ENCODE results near the gene GNAL.
A peak's percentile ranks its signal among the peaks of the same experiment; 100 is the strongest.
"Not testable (repeated sequence)": the region's sequence is repeated elsewhere in the genome, so short reads cannot be mapped to it uniquely, and the experiment has no call there.

GNAL gene

GRCh38 chr18:11849841-11850634, 161.0 kb downstream of the GNAL start:
- peak; percentile 14 for DNase-seq (ENCODE audit: low read depth)

- DNase-seq (ENCODE audit: low read depth): no peak
Measured at GRCh38 chr18:11850821-11851145, 161.7 kb downstream of the GNAL start.

- peak; percentile 94 for DNase-seq (ENCODE audit: low read depth)
Measured at GRCh38 chr18:11851146-11851805, 162.2 kb downstream of the GNAL start, which contains the start of gene CHMP1B. CHMP1B (plus strand) TSS chr18:11851413; CDS start chr18:11851512, 99 bp downstream.

- DNase-seq (ENCODE audit: low read depth): no peak
Measured at GRCh38 chr18:11851806-11852337, 162.8 kb downstream of the GNAL start.

- DNase-seq (ENCODE audit: low read depth): not testable (repeated sequence)
Measured at GRCh38 chr18:11854554-11854953, 165.5 kb downstream of the GNAL start.

- DNase-seq (ENCODE audit: low read depth): no peak
Measured at GRCh38 chr18:11857177-11857887, 168.3 kb downstream of the GNAL start.

- no peak for DNase-seq (ENCODE audit: low read depth)
Measured at GRCh38 chr18:11859282-11859830, 170.3 kb downstream of the GNAL start.

GRCh38 chr18:11859903-11860407, 170.9 kb downstream of the GNAL start:
- no peak for DNase-seq (ENCODE audit: low read depth)

GRCh38 chr18:11860594-11861450, 171.8 kb downstream of the GNAL start:
- DNase-seq (ENCODE audit: low read depth): no peak

GRCh38 chr18:11861583-11862288, 172.7 kb downstream of the GNAL start:
- DNase-seq (ENCODE audit: low read depth): no peak

GRCh38 chr18:11862468-11863137, 173.5 kb downstream of the GNAL start:
- DNase-seq (ENCODE audit: low read depth): no peak

GRCh38 chr18:11864471-11864870, 175.4 kb downstream of the GNAL start:
- no peak for DNase-seq (ENCODE audit: low read depth)

GRCh38 chr18:11865071-11865470, 176.0 kb downstream of the GNAL start:
- DNase-seq (ENCODE audit: low read depth): no peak

- no peak for DNase-seq (ENCODE audit: low read depth)
Measured at GRCh38 chr18:11866329-11866728, 177.3 kb downstream of the GNAL start.

GRCh38 chr18:11866764-11867163, 177.7 kb downstream of the GNAL start:
- no peak for DNase-seq (ENCODE audit: low read depth)

- no peak for DNase-seq (ENCODE audit: low read depth)
Measured at GRCh38 chr18:11868230-11868629, 179.2 kb downstream of the GNAL start.

- DNase-seq (ENCODE audit: low read depth): no peak
Measured at GRCh38 chr18:11871501-11871900, 182.4 kb downstream of the GNAL start.

- DNase-seq (ENCODE audit: low read depth): no peak
Measured at GRCh38 chr18:11872479-11873136, 183.5 kb downstream of the GNAL start.

- DNase-seq (ENCODE audit: low read depth): no peak
Measured at GRCh38 chr18:11873670-11874340, 184.7 kb downstream of the GNAL start.

Measured in stimulated activated CD4-positive, alpha-beta T cell treated with anti-CD3 and anti-CD28 coated beads, Interleukin-2, amount 100 ng/mL, for 4 hours (primary cell).